SU-DHL-6 (cell line): Measurements from ENCODE around the gene PSTPIP1.

Experiments
- CTCF ChIP-seq: fragments of 200-600 bp; sonication (generic); IDR thresholded peaks from one replicate; pipeline ENCODE4 v1.5.1; 2017; ENCODE audit warnings: antibody characterized with exemption, mild to moderate bottlenecking, low read length, moderate library complexity; ENCODE audit not compliant: insufficient read depth, poor library complexity, severe bottlenecking
- EZH2phosphoT487 ChIP-seq: fragments of 200-600 bp; sonication (generic), shearing (Covaris generic); conservative IDR thresholded peaks from 2 replicates; pipeline ENCODE4 v1.6.1; 2018; ENCODE audit warnings: mild to moderate bottlenecking, antibody characterized with exemption, low read length, moderate library complexity, mixed read lengths

DNA sequence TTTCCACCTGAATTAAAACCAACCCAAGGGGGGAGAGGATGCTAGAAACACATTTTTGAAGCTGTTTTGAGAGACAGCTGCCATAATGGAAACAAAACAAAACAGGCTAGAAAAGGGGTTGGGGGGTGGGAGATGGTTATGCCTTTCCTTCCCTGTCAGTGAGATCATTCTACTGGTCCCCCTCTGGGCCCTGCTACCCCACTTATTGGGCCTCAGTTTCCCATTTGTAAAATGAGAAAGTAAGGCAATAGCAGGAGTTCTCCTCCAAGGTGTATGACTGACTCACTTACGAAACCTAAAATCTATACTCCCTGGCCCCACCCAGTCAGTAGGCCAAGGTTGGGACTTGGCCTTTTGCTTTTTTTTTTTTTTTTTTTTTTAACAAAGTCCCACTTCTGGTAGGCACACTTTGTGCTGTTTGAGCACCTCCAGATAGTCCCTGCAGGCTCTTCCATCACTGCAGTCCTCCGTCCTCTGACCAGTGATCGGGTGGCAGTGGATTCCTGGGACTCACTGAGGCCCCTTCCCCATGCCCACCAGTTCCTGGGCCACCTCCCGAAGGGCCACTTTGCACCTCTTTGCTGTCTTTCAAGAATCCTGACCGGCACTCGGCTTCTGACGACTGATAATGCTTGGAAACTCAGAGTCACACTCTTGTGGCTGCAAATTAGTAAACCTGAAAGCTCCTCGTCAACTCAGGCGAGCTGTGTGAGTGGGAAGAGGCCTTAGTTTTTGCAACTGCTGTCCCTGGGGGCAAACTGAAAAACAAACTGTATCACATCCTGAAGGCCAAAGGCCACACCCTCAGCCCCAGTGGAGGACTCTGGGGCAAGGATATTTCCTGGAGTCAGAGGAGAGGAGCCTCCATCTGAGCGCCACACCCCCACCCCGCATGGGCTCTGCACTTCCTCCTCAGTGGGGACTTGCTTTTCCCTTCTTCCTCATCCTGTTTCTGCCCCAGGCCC is 6.7 kb upstream of the PSTPIP1 start:
- no peak for TF ChIP-seq CTCF
- TF ChIP-seq EZH2phosphoT487: no peak
